Panc1 (cell line): Measurements from ENCODE around the gene RAB40A. TPM values are rescaled to one million over a fixed set of nuclear protein-coding genes. Genes with fewer than 3 reads are reported as not detected.

Experiments used
- ATAC-seq: fragments of 200-7000 bp; cut with Tn5 transposase; 2 replicates; pipeline ENCODE4 v1.9.1; 2020; ENCODE audit warnings: mild to moderate bottlenecking, moderate library complexity
- BruUV-seq: library from RNA; stranded (reverse); fragments of 400-500 nt; replicated peaks from 2 replicates; lab custom pipeline; 2021; lab: Mats Ljungman, UMichigan
- CTCF ChIA-PET: fragments of 300-600 bp; sonication (Branson Sonifier 250); formaldehyde crosslinking; loops from one replicate; lab custom pipeline; 2022; ENCODE audit warnings: antibody characterized with exemption; lab: Charles Lee
- POLR2A ChIA-PET: fragments of 300-600 bp; sonication (Branson Sonifier 250); formaldehyde crosslinking; loops from one replicate; lab custom pipeline; 2022; ENCODE audit warnings: antibody characterized with exemption; lab: Charles Lee
- DNase-seq: peaks from one replicate; pipeline ENCODE4 v3.0.0-alpha.2; 2010; ENCODE audit warnings: low read depth, low spot score
- H3K27ac ChIP-seq: 2 replicates; pipeline ENCODE4 v1.5.1; 2011; ENCODE audit warnings: mild to moderate bottlenecking, low read length, inconsistent platforms
- H3K27me3 ChIP-seq: fragments of 200-500 bp; sonication (Bioruptor generic); 2 replicates; pipeline ENCODE4 v1.6.0; 2014; ENCODE audit warnings: low read length, inconsistent platforms; ENCODE audit not compliant: control insufficient read depth, insufficient read depth
- H3K36me3 ChIP-seq: fragments of 200-500 bp; sonication (Bioruptor generic); 2 replicates; pipeline ENCODE4 v1.5.1; 2014; ENCODE audit warnings: inconsistent platforms, mild to moderate bottlenecking, low read length, moderate library complexity; ENCODE audit not compliant: control insufficient read depth, insufficient read depth
- H3K4me1 ChIP-seq: 2 replicates; pipeline ENCODE4 v1.5.1; 2011; ENCODE audit warnings: inconsistent platforms, mild to moderate bottlenecking, low read length, moderate library complexity; ENCODE audit not compliant: control insufficient read depth, insufficient read depth
- H3K4me3 ChIP-seq, 2 experiments: 2 replicates each; pipeline ENCODE4 v1.5.1; 2011 to 2012; ENCODE audit warnings: low read depth in 2 of 2, low read length in 2 of 2, mild to moderate bottlenecking in 2 of 2, inconsistent platforms in 1 of 2, moderate library complexity in 1 of 2
- H3K9me3 ChIP-seq: fragments of 200-500 bp; sonication (Bioruptor generic); 2 replicates; pipeline ENCODE4 v1.5.1; 2014; ENCODE audit warnings: low read depth, mild to moderate bottlenecking, inconsistent platforms, low read length, moderate library complexity; ENCODE audit not compliant: control insufficient read depth, insufficient read depth
- POLR2AphosphoS5 ChIP-seq: IDR thresholded peaks from 2 replicates; pipeline ENCODE4 v1.6.1; 2012; ENCODE audit warnings: mild to moderate bottlenecking, low read depth, low read length, moderate library complexity
- SIN3A ChIP-seq: IDR thresholded peaks from 2 replicates; pipeline ENCODE4 v1.6.1; 2012; ENCODE audit warnings: low read depth, mild to moderate bottlenecking, low read length, moderate library complexity, borderline replicate concordance; ENCODE audit not compliant: insufficient read depth
- TCF7L2 ChIP-seq: IDR thresholded peaks from 2 replicates; pipeline ENCODE4 v1.6.1; 2011; ENCODE audit warnings: mild to moderate bottlenecking, low read depth, low read length, inconsistent platforms
- in situ Hi-C: cut with HindIII; loops from 2 replicates; pipeline ENCODE4 v1.10.0; 2016; ENCODE audit warnings: low sequenced_read_pairs, low pct_unique_long_range_greater_than_20kb
- intact Hi-C: fragments of 100-400 bp; cut with micrococcal nuclease; formaldehyde crosslinking; loops from one replicate; pipeline ENCODE4 v1.10.0; 2022; ENCODE audit not compliant: unreplicated experiment
- total RNA-seq: library from RNA; stranded (reverse); gene quantifications from one replicate; pipeline ENCODE4 v1.2.1, GENCODE V29; 2021; ENCODE audit not compliant: unreplicated experiment
- TF ChIP-seq, protein P1 (sequence below), 2 experiments: IDR thresholded peaks; 2 replicates each; pipeline ENCODE4 v1.6.1; 2011 to 2012; ENCODE audit warnings: low read depth in 2 of 2, control low read depth in 1 of 2, low read length in 1 of 2, mild to moderate bottlenecking in 1 of 2, moderate library complexity in 1 of 2; ENCODE audit not compliant: insufficient read depth in 1 of 2
- TF ChIP-seq, protein P2 (sequence below): fragments of 450-650 bp; IDR thresholded peaks from 2 replicates; pipeline ENCODE4 v1.5.1; 2017; ENCODE audit warnings: mild to moderate bottlenecking

The RAB40A gene
- total RNA-seq, 1 experiment from 2014 or later, result 0.26 TPM

DNA sequence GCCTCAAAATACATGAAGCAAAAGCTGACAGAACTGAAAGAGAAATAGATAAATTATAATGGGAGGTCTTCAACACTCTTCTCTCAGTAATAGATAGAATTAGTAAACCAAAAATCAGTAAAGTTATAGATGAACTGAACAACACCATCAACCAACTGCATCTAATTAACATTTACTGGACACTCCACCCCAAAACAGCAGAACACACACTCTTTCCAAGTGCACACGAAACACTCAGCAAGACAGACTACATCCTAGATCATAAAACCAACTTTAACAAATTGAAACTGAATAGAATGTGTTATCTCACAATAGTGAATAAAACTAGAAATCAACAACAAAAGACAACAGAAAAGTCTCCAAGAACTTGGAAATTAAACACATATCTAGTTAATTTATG lies 41.0 kb upstream of the RAB40A start:
- BruUV-seq, result no TSS peak
- ChIA-PET CTCF (no interaction called here), POLR2A (no interaction called here)
- DNase-seq (no peak), ATAC-seq (no peak)
- no peaks in the 10 kb centered on the region for H3K27me3 ChIP-seq
- H3K9me3 ChIP-seq, result no peaks in the 10 kb centered on the region
- intact Hi-C loops (no loop called here), in situ Hi-C loops (no loop called here)
- no peak overlapping the region for H3K4me3 ChIP-seq
- H3K4me1 ChIP-seq, result no peaks in the 10 kb centered on the region
- H3K36me3 ChIP-seq, result no peaks in the 10 kb centered on the region
- no peak overlapping the region for H3K27ac ChIP-seq
- TF ChIP-seq, protein P1, sequence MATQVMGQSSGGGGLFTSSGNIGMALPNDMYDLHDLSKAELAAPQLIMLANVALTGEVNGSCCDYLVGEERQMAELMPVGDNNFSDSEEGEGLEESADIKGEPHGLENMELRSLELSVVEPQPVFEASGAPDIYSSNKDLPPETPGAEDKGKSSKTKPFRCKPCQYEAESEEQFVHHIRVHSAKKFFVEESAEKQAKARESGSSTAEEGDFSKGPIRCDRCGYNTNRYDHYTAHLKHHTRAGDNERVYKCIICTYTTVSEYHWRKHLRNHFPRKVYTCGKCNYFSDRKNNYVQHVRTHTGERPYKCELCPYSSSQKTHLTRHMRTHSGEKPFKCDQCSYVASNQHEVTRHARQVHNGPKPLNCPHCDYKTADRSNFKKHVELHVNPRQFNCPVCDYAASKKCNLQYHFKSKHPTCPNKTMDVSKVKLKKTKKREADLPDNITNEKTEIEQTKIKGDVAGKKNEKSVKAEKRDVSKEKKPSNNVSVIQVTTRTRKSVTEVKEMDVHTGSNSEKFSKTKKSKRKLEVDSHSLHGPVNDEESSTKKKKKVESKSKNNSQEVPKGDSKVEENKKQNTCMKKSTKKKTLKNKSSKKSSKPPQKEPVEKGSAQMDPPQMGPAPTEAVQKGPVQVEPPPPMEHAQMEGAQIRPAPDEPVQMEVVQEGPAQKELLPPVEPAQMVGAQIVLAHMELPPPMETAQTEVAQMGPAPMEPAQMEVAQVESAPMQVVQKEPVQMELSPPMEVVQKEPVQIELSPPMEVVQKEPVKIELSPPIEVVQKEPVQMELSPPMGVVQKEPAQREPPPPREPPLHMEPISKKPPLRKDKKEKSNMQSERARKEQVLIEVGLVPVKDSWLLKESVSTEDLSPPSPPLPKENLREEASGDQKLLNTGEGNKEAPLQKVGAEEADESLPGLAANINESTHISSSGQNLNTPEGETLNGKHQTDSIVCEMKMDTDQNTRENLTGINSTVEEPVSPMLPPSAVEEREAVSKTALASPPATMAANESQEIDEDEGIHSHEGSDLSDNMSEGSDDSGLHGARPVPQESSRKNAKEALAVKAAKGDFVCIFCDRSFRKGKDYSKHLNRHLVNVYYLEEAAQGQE (IDR thresholded peaks at IDR 0.05; ENCODE audit: insufficient read depth in 1 of 2, low read depth in 2 of 2, low read length in 1 of 2), result no peak
- TF ChIP-seq TCF7L2, result no peak
- no peak for TF ChIP-seq SIN3A
- no peak for TF ChIP-seq POLR2AphosphoS5
- TF ChIP-seq, protein P2, sequence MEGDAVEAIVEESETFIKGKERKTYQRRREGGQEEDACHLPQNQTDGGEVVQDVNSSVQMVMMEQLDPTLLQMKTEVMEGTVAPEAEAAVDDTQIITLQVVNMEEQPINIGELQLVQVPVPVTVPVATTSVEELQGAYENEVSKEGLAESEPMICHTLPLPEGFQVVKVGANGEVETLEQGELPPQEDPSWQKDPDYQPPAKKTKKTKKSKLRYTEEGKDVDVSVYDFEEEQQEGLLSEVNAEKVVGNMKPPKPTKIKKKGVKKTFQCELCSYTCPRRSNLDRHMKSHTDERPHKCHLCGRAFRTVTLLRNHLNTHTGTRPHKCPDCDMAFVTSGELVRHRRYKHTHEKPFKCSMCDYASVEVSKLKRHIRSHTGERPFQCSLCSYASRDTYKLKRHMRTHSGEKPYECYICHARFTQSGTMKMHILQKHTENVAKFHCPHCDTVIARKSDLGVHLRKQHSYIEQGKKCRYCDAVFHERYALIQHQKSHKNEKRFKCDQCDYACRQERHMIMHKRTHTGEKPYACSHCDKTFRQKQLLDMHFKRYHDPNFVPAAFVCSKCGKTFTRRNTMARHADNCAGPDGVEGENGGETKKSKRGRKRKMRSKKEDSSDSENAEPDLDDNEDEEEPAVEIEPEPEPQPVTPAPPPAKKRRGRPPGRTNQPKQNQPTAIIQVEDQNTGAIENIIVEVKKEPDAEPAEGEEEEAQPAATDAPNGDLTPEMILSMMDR, result no peak

DNA sequence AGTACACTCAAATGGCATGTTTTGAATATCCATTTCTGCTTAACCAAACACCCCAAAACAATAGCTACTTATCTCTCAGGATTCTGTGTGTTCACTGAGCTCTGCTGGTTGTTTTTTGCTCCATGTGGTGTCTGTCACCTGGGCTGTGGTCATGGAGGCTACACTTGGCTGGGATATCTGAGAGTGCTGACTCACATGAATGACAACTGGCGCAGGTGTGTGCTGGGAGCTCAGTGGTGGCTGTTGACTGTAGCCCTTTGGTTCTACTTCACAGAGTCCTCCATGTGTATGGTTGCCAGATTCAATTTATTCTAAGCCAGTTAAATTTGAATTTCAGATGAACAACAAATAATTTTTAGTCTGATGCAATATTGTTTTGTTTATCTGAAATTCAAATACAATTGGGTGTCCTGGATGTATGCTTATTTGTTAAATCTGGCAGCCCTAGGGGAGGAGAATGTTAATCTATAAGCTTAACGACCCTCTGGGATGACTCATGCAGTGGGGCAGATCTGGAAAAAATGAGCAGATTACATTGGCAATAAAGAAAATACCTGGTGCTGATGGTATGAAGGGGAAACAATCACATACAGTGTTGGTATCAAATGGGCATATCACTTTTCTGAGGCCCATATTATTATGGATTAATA lies 37.8 kb upstream of the RAB40A start:
- no peaks in the 10 kb centered on the region for H3K36me3 ChIP-seq
- ChIA-PET CTCF (no interaction called here), POLR2A (interaction anchor here (0.6 kb wide), 1 partner anchor 130 kb away, joined by 7 read pairs; no protein-coding TSS in a partner anchor)
- H3K27me3 ChIP-seq, result no peaks in the 10 kb centered on the region
- H3K27ac ChIP-seq, result no peak overlapping the region
- no peaks in the 10 kb centered on the region for H3K4me1 ChIP-seq
- DNase-seq (no peak), ATAC-seq (no peak)
- no TSS peak for BruUV-seq
- intact Hi-C loops, result no loop called here
- no peak overlapping the region for H3K4me3 ChIP-seq
- in situ Hi-C loops, result no loop called here
- TF ChIP-seq, protein P1 (IDR thresholded peaks at IDR 0.05; ENCODE audit: insufficient read depth in 1 of 2, low read depth in 2 of 2, low read length in 1 of 2), result no peak
- no peak for TF ChIP-seq TCF7L2
- no peak for TF ChIP-seq SIN3A
- TF ChIP-seq, protein P2, result no peak
- TF ChIP-seq POLR2AphosphoS5, result no peak
- no peaks in the 10 kb centered on the region for H3K9me3 ChIP-seq
